Loucy (cell line): ENCODE results near the gene CACNA2D3.
A peak's percentile ranks its signal among the peaks of the same experiment; 100 is the strongest.

Experiments
- EZH2phosphoT487 ChIP-seq: fragments of 200-600 bp; IDR thresholded peaks from 2 replicates; pipeline ENCODE4 v1.6.1; 2018; ENCODE audit warnings: antibody characterized with exemption, mild to moderate bottlenecking, moderate library complexity, borderline replicate concordance
- TF ChIP-seq, protein P1 (sequence below): fragments of 200-600 bp; sonication (generic); conservative IDR thresholded peaks from 2 replicates; pipeline ENCODE4 v1.5.1; 2014; ENCODE audit warnings: mild to moderate bottlenecking, antibody characterized with exemption, low read length

DNA sequence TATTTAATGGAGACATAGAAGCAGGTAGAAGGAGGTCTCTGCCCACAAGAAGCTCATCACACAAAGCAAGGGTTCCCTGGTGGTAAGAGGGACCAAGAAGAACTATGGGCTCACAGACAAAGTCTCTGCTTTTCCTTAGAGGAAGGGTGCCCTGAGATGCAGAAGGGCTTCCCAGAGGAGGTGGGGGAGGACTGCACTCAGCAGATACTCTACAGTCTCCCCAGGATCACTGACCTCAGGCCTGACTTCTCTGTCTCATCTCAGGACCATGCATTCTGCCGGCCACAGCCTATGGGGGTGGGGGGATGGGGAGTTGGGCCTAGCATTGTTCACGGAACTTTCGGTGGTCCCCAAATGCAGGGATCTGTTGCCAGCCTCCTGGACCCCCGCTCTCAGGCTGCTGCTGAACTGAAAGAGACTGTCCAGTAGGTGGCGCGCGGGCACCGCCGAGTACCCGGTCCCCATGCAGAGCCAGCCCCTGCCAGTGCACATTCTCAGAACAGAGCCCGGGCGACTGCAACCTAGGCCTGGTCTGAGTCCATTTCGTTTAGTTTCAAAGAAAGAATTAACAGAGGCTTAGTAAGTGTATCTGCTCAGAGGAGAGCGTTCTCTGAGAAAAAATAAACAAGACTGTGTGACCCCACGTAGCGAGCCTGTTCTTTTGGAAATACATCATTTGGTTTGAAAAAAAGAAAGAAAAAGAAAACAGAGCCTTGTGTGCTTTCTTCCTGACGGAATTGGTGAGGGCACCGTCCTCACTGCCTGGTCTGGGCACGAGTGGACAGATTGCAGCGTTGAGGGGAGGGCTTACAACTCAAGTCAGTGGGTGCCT, 731.4 kb downstream of the CACNA2D3 start:
- TF ChIP-seq, protein P1, sequence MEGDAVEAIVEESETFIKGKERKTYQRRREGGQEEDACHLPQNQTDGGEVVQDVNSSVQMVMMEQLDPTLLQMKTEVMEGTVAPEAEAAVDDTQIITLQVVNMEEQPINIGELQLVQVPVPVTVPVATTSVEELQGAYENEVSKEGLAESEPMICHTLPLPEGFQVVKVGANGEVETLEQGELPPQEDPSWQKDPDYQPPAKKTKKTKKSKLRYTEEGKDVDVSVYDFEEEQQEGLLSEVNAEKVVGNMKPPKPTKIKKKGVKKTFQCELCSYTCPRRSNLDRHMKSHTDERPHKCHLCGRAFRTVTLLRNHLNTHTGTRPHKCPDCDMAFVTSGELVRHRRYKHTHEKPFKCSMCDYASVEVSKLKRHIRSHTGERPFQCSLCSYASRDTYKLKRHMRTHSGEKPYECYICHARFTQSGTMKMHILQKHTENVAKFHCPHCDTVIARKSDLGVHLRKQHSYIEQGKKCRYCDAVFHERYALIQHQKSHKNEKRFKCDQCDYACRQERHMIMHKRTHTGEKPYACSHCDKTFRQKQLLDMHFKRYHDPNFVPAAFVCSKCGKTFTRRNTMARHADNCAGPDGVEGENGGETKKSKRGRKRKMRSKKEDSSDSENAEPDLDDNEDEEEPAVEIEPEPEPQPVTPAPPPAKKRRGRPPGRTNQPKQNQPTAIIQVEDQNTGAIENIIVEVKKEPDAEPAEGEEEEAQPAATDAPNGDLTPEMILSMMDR = peak; percentile 87
- TF ChIP-seq EZH2phosphoT487 = no peak
